MM.1S (cell line): ENCODE measurements around the gene UBTD1.

ENCODE experiments used
- EZH2 ChIP-seq: fragments of 300-600 bp; sonication (generic); optimal IDR thresholded peaks from 2 replicates; pipeline ENCODE3; 2017; ENCODE audit warnings: low read depth, mild to moderate bottlenecking, antibody characterized with exemption, low read length, mixed read lengths
- TF ChIP-seq, protein P1 (sequence below): fragments of 300-600 bp; sonication (generic); IDR thresholded peaks from 2 replicates; pipeline ENCODE4 v1.5.1; 2016; ENCODE audit warnings: antibody characterized with exemption, low read length, mixed read lengths

DNA sequence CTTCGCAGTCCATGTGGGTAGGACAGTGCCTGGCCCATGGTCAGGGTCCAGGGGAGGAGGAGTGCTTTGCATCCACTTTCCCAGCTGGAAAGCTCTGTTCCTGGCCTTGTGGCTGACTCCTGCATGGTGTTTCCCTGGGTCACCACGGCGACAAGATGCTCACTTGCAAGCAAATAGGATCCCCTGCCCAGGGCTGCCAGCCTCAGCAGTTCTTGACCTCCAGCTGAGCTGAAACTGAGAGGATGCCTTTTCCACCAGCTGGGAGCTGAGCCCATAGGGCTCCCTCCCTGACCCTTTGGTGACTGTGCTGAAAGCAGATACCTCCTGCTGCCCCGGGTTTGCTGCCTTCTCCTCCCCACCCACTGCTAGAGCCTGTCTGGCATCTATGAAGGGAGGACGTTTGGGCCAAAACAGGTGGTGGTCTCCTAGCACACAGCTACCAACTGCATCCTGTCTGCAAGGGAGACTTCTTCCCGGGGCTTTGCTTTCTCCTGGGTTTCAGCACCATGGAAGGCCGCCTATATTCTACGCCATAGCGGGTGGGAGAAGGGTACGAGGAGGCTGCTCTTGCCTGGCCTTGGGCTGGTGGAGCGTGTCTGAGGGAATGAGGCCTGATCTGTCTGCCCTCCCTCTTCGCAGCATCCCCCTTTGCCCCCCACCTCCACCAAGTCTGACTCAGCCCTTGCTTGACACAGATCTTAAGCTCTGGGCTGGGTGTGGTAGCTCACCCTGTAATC lies 34.4 kb downstream of the UBTD1 start:
- TF ChIP-seq, protein P1, sequence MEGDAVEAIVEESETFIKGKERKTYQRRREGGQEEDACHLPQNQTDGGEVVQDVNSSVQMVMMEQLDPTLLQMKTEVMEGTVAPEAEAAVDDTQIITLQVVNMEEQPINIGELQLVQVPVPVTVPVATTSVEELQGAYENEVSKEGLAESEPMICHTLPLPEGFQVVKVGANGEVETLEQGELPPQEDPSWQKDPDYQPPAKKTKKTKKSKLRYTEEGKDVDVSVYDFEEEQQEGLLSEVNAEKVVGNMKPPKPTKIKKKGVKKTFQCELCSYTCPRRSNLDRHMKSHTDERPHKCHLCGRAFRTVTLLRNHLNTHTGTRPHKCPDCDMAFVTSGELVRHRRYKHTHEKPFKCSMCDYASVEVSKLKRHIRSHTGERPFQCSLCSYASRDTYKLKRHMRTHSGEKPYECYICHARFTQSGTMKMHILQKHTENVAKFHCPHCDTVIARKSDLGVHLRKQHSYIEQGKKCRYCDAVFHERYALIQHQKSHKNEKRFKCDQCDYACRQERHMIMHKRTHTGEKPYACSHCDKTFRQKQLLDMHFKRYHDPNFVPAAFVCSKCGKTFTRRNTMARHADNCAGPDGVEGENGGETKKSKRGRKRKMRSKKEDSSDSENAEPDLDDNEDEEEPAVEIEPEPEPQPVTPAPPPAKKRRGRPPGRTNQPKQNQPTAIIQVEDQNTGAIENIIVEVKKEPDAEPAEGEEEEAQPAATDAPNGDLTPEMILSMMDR = no peak
- TF ChIP-seq EZH2 = no peak
